NCI-H1048 (cell line): ENCODE measurements around the gene PRF1.

ENCODE experiments used
- DNase-seq: peaks from one replicate; lab custom pipeline; 2025; lab: John Stamatoyannopoulos, UW

PRF1 gene

DNA sequence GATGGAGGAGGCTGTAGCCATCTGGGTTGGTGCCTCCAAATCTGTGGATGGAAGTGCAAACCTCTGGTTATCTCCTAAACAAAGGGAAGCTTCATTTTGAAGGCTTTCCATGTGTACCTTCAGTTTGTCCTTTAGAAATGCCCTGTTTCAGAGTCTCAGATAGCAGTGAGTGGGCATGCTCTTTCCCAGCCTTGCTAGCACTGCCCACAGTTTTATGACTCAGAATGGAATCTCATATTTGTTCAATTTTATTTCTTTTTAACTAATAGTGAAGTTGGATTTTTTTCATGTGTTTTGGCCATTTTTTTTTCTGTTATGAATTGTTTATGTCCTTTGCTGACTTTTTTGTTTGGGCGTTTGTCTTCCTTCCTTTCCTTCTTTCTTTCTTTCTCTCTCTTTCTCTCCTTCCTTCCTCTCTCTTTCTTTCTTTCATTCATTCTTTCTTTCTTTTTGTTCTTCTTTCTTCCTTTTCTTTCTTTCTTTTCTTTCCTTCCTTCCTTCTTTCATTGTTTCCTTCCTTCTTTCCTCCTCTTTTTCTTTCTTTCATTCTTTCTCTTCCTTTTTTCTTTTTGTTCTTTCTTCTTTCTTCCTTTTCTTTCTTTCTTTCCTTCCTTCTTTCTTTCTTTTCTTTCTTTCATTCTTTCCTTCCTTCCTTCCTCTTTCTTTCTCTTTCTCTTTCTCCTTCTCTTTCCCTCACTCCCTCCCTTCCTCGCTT is 25.6 kb downstream of the PRF1 start:
- no peak for DNase-seq

DNA sequence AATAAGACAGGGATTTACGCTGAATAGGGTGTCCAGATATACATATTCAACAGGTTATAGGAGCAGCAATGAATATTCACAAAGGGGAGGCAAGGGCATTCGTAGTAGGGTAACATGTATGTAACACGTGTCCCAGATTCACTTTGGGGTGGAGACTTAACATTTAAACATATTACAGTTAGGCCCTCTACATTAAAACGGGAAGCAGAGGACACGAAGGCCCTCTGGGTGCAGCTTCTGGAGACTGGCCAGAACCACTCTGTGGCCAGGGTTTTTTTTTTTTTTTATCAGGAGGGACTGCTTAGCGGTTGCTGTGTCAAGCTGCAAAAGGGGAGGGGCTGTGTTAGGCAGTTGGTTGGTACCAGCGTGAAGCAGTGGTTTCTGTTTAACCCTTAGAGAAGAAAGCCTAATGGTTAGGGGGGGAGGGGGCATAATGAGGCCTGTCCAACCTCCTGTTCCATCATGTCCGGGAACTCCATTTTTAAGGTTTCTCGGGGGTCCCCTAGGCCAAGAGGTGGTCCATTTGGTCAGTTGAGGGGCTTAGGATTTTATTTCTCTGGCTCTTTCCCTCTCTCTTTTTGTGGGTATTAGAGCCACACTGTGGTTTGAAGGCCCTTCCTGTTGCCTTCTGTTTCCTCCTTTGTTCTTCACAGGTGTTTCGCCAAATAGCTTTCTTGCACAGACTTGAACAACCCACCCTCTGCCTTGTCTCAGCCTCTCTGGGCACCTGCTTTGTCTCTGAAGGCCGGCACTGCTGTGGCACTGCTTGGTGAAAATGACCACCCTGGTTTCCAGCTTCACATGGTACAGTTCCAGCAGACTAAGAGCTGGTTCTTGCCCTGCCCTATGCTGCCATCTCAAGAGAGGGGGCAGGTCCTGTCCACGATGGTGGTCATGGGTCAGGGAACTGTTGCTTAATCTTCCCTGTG is 26.4 kb downstream of the PRF1 start:
- no peak for DNase-seq

DNA sequence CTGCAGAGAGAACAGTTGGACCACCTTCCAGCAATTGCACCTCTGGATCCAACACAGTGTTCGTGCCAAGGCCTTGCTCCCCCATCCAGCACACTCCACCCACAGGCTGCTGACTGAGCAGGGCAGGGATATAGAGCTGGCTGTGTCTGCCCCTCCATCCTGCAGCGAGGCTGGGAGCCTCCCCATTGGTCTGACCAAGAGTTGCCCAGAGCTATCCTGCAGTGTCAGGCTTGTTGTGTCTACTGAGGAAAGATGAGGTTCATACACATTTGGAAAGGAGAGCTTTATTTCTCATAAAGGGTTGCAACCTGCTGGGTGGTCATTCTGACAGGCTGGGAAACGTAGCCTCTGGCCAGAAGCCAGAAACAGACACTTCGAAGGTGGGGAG is 27.1 kb downstream of the PRF1 start:
- no peak for DNase-seq

DNA sequence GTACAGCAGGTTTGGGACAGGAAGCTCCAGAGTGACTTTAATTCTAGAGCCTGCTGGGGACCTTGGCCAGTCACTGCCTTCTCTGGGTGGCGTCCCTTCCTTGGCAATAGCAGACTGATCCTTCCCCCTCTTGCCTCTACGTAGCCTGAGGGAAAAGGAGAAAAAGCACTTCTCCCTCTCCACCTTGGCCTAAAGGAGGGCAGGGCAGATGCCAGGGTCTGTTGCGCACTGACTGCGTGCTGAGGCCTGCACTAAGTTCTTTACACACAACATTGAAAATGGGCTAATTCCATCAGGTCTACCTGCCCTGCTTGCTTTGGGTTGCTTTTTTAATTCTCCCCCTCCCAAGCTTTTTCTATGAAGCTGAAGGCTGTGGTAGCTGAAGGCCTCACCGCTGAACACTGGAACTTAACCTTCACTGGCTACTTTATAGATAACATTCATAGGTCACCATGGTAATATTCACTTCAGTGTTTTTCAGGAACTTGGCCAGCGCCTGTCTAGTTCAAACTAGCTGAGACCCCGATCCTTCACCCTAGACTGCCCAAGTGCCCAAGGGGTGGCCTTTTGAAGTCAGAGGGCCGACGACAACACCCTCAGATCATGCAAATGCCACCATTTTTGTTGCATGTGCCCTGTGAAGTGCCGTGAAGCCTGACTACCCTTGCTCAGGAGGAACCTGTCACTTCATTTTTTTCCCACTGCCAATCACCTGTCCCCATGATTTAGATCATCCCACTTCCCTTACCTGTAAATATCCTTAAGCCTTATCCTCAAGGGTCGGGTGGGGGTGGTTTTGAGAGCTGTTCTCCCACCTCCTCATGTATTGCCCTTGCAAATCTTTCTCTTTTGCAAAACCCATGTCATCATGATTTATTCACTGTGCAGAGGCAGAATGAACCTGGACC is 28.7 kb downstream of the PRF1 start:
- no peak for DNase-seq

DNA sequence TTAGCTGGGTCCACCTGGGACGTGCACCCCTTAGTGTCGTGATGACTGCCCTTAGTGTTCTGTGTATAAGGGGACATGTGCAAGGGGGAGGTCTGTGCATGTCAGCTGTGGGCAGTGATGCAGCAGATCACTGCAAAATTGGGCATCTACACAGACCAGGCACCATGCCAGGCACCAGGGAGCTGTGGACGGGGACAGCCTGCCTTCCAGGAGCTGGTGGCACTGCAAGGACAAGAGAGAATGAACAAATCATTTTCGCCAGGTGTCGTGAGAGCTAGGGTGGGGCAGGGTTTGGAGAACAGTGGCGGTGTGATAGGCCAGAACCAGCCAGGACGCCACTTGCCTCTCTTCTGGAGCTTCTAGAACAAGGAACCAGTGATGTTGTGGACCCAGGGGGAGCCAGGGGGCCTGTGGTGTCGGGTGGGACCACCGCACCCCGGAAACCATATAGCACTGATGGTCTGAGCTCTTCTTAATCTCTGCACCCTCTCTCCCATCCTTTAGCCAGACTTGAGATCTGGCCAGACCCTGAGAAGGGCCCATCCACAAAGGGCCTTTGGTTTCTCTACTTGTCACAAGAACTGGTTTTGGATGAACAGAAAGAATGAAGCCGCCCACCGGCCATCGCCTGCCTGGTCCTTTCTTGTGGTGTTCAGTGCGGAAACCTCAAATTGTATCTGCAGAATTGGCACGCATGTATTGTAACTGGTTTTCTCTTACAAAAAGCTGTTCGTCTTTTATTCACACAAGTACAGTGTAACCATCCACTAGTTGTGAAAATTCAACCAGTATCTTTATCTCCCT is 30.7 kb downstream of the PRF1 start:
- DNase-seq = no peak

DNA sequence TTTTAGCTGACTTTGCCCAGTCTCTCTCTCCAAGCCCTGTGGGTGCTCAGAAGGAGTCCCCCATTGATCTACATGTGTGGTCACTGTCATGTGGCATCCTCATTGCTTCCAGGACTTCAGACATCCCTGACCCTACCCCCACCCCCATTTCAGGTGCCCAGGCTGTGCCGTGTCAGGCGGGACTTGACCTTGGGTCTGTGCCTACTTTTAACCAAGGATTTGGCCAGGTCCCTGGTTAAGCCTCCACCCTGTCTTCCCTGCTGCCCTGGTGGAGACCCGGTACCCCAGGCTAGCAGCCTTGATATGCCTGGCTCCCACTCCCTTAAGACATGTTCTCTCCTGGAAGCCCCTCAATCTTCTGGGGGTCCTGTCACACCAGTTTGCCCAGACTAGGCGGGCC is 31.3 kb downstream of the PRF1 start:
- DNase-seq = no peak

DNA sequence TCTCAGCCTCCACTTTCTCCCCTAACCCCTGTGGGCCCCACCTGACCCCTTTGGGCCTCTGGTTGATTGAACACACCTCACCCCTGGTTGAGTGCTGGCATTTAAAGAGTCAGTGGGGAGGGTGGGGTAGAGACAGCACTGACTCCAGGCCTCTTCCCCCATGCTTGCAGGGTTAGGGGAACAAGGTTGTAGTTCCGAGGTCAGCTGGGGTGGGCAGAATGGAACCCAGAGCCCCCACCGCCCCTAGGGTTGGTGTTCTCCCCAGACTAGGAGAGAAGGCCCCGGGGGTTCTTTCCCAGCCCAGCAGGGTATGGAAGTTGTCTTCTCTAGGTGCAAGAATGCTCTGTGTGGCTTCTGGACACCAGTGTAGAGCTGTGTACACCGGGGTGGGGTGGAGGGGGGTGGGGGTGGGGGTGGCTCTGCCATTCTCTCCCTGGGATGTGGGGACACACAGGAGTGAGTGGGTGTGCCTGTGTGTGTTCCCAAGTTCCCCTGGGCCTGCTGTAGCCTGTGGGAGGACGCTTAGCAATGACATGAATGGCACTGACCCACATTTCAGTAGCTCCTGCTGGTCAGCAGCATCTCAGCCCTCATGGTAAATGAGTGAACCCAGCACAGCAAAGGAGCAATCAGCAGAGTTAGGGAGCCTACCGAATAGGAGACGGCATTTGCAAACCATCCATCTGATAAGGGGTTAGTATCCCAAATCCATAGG is 33.6 kb downstream of the PRF1 start:
- no peak for DNase-seq

DNA sequence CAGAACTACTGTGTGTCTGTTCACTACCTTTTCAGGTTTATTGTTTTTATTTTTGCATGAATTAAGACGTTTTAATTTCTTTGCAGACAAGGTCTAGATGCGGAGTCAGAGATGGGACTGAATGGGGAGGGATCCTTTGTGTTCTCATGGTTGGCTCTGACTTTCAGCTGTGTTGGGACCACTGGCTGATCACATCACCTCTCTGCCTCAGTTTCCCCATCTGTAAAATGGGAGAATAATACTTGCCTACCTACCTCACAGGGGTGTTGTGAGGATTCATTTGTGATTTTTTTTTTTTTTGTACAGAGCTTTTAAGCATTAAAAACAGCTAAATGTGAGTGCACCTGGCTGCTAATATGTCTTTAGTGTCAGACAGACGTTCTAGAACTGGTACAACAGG is 34.4 kb downstream of the PRF1 start:
- no peak for DNase-seq

DNA sequence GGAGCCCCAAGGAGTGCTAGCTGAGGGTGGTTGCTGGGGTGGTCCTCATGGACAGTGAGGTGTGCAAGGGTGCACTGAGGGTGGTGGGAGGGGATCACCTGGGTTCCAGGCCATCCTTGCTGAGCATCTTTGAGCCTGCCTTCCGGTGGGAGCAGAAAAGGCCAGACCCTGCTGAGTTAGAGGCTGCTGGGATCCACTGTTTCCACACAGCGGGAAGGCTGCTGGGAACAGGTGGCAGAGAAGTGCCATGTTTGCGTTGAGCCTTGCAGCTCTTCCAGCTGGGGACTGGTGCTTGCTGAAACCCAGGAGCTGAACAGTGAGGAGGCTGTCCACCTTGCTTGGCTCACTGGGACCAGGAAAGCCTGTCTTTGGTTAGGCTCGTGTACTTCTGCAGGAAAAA is 34.9 kb downstream of the PRF1 start:
- DNase-seq = no peak

DNA sequence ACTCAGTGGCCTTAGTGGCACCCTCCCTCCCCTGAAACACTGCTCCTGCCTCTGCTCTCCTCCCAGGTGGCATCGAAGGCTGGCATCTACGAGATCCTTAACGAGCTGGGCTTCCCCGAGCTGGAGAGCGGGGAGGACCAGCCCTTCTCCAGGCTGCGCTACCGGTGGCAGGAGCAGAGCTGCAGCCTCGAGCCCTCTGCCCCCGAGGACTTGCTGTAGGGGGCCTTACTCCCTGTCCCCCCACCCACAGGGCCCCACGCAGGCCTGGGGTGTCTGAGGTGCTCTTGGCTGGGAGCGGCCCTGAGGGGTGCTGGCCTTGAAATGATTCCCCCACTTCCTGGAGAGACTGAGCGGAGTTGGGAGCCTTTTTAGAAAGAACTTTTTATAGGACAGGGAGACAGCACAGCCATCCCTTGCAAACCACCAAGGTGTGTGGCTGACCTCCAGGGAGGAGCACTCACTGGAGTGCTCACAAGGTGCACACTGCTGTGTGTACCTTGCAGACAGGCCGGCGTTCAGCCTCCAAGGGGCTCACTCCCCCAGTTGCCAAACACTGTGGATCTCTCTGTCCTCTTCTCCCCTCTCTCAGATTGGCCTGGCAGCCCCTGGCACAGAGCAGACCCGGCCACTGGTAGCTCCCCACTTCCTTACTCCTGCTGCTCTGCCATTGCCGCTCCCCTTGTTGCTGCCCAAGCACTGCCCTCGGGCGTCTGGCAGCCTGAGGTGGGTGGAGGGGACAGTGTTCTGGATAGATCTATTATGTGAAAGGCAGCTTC is 35.8 kb downstream of the PRF1 start:
- no peak for DNase-seq

DNA sequence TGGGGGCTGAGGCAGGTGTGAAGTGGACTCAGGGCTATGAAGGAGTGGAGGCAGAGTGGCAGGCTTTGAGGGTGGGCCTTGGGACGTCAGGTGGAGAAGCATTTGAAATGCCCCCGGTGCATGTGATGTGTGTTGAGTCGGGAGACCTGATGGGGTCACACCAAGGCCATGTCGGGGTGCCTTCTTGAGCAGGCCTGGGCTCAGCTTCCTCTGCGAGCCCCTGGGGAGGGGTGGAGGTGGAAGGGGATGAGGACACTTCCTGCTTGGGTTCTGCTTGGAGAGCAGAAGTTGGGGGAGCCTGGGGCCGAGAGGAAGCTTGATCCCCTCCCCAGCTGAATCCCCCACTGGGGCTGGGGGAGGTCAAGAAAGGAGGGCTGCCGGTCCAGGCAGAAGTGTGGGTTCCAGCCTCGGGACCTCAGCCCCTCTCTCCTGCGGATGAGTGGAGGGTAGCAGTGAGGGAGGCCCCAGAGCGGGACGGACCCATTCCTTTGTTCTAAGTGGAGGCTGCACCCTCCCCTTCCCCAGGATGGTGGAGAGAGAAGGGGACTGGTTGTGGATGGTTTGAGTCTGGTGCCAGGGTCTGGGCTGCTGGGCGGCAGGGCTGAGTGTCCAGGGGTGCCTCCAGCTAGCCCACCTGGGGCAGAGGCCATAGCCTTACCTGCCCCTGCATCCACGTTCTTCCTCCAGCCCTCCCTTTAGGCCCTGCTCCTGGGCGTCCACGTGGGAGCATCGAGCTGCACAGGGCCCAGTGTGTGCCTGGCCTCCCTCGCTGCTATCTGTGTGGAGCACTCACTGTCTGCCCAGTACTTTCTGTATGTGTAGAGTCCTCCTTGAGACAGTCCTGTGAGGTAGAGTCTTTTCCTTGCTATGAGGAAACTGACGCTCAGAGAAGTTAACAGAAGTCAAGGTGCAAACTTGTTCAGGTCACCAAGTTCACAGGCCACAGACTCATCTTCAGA is 36.7 kb downstream of the PRF1 start:
- DNase-seq = no peak

DNA sequence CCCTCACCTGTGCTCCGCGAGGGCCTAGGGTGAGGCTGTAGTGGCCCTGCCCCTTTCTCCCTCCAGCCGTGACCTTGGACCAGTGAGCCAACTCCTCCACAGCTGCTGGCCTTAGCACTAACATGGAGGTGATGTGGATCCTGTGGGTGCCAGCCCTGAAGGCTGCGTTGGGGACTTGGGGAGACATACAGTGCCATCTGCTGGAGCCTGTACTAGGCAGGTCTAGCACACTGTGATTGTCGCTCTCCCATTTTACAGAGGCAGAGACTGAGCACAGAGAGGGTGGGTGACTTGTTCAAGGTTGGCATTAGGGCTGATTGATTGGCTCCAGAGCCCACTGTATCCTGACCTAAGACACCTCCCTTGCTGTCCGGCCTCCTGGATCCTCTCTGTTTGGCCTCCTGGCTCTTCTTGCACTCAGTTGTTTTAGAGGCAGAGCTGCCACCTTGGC is 37.6 kb downstream of the PRF1 start:
- no peak for DNase-seq

DNA sequence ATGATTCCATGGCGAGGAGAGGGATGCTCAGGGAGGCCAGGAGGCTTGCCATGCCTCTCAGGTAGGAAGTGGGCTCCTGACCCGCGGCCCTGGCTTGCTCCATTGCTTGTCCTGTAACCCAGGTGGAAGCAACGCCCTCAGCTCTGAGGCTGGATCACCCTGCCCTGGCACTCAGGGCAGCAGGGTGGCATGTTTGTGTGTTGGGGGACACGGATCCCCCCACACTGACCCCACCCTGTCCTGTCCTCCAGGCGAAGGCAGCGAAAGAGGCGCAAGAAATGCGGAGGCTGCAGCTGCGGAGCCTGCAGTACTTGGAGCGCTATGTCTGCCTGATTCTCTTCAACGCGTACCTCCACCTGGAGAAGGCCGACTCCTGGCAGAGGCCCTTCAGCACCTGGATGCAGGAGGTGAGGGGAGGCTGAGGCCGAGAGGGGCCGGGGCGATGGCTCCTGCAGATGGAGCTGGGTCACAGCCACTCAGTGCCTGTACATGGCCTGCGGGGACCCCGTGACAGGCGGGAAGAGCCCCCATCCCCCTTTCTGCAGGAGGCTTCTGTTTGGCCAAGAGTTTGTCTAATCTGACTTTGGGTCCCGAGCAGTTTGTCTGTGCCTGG is 38.3 kb downstream of the PRF1 start:
- no peak for DNase-seq

DNA sequence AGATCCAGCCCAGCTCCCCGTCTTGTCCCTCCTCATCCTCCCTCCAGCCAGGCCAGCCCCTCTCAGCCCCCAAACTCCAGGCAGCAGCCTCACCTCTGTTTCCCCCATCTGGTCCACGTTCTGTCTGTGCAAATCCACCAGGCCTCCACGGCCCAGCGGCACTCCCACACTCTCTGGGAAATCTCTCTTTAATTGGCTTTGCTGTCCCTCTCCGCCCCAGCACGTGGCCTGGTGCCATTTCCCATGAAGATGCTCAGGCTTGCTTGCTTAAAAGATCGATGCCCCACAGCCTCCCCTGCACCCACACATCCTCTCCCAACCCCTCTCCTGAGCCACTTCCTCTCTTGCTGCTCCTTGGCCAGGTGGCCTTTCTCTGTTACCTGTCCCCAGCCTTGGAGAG is 39.3 kb downstream of the PRF1 start:
- DNase-seq = no peak

DNA sequence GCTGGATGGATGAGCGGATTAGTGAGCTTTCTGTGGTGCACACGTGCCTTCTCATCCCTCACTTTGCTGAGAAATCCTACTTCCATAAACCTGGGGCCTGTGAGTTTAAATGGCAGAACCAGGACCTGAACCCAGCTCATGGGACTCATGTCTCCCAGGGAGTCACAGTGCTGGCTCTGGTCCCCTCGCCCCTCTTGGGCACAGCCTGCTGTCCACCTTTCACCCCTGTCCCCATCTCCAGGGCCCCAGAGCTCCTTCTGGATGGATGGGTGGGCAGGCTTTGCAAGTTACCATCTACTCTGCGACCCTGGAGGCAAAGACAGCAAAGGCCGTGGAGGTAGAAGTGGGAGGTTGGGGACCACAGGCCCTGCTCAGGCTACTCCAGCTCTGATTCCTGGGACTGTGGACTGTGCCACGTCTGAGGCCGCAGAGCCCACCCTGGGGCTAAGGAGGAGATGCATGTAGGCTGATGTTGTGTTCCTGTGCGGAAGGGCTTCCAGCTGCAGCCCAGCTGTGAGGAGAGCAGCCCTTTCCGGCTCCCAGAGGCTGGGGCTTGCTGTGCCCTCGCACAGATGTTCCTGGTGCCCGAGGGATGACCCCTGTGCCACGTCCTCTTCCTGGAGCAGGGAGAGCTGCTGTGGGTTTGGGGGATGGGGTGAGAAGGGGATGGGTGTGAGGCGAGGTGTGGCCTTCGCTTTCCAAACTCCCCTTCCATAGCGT is 40.3 kb downstream of the PRF1 start:
- DNase-seq = no peak

DNA sequence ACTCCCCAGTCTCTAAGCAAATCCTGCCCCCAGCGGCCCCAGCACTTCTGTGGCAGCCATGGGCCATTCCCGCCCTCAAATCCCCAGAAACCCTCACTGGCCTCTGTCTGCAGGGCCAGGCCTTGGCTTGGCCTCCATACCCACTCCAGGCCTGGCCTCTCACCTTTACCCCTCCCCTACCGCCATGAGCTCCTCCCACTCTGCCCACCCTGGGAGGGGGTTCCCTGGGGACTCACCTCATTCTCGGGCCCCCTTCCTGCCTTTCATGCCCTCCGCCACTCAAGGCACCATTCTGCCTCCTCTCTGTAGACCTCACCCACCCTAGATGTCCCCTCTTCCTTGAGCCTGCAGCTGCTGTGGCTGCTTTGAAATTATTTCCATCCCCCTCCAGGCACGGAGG is 41.0 kb downstream of the PRF1 start:
- no peak for DNase-seq

DNA sequence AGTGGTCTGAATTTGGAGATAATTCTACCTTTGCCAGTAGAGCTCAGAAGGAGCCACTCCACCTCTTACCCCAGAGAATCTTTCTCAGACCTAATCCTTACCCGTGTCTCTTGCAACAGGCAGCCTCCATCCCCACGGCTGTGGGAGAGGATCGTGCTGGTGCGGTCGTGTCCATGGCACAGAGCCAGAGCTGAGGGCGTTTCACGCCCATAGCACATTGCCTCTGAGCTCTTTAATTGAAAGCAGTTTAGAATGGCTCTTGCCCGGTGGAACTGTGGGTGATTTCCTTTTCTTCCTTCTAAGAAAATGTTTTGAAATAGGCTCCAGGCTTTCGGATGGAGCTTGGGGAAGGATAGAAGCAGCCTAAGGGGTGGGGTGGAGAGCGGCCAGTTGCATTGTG is 41.5 kb downstream of the PRF1 start:
- no peak for DNase-seq

DNA sequence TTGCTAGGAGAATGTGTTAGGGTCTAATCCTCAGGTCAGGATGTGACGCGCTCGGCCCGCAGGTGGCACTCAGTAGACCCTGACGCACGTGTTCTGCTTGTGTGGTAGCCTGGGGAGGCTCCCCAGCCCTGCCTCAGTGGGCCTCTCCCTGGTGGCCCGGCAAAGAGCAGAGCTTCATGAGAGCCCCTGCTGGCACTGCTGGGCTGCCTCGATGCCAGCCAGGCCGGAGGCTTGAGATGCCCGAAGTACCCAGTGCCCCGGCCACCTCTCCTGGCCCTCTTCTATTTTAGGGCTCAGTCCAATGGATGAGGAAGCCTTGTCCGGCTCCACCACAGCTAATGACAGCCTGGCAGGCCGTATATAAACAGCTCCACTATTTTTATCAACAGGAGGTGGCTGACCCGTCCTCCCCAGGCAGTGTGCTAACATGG is 42.0 kb downstream of the PRF1 start:
- no peak for DNase-seq
